ENCODE results near the gene LCN15.
"Not testable (repeated sequence)": the region's sequence is repeated elsewhere in the genome, so short reads cannot be mapped to it uniquely, and the experiment has no call there.

LCN15 gene, protein sequence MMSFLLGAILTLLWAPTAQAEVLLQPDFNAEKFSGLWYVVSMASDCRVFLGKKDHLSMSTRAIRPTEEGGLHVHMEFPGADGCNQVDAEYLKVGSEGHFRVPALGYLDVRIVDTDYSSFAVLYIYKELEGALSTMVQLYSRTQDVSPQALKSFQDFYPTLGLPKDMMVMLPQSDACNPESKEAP

DNA sequence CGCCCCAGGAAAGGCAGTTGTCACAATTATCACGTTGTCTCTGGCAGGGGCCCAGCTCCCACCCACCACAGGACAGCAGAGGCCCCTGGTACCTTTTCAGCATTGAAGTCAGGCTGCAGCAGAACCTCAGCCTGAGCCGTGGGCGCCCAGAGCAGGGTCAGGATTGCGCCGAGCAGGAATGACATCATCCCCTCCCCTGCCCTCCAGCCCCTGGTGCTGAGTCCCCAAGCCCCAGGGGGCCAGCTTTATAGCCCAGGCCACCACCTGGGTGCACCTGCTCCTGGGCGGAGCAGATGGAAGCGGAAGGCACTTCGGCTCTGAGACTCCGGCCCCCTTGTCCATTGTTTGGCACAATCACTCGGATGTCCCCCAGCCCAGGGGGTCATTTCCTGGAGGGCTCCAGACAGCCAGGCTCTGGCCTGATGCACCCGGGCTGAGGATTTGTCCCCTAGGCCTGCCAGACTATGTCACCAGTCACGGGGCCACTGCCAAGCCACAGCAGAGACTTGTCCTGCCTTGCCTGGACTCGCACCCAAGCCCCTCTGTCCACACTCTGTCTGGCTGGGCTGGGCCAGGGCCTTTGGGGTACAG is at the start of gene LCN15:
LCN15 (minus strand) TSS at position 218 of the 591 bp plus-strand sequence; CDS start at position 188, 30 bp downstream.
- no peak for DNase-seq

DNA sequence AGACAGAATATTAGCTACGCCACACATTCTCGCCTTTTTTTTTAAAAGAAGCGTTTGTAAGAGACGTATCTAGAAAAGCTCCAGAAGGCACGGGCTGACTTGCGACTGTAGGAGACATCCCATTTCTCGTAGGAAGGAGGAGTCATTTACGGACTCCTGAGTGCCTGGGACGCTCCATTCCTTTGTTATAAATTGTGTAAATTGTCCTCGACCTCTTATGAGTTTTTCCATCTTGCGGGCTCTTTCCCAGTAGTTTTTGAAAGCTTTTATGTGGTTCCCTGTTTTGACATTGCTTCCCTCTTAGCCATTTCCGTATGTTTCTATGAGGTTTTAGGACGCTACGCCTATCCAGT is 44.5 kb upstream of the LCN15 start:
- DNase-seq: no peak

DNA sequence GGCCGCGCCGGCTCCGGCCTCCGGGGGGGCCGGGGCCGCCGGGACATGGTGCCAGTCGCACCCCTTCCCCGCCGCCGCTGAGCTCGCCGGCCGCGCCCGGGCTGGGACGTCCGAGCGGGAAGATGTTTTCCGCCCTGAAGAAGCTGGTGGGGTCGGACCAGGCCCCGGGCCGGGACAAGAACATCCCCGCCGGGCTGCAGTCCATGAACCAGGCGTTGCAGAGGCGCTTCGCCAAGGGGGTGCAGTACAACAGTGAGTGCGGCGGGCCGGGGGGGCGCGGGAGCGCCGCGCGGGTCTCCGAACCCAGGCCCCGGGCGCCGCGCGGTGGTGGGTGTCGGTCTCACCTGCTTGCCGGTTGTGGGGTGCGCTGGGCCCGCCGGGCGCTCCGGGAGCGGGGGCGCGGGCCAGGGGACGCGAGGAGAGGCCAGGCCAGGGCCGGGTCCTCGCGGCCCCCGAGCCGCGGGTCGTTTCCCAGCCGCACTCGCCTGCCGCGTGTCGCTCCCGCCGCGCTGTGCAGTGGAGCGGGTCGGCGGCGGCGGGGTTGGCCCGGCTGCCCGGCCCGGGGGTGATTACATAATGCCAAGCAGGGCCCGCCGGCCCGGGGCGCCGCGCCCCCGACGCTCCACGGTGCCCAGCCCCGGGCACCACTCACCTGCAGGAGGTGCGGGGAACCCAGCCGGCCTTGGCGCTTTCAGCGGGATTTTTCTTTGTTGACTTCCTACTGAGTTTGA is 43.9 kb upstream of the LCN15 start:
- no peak for DNase-seq

DNA sequence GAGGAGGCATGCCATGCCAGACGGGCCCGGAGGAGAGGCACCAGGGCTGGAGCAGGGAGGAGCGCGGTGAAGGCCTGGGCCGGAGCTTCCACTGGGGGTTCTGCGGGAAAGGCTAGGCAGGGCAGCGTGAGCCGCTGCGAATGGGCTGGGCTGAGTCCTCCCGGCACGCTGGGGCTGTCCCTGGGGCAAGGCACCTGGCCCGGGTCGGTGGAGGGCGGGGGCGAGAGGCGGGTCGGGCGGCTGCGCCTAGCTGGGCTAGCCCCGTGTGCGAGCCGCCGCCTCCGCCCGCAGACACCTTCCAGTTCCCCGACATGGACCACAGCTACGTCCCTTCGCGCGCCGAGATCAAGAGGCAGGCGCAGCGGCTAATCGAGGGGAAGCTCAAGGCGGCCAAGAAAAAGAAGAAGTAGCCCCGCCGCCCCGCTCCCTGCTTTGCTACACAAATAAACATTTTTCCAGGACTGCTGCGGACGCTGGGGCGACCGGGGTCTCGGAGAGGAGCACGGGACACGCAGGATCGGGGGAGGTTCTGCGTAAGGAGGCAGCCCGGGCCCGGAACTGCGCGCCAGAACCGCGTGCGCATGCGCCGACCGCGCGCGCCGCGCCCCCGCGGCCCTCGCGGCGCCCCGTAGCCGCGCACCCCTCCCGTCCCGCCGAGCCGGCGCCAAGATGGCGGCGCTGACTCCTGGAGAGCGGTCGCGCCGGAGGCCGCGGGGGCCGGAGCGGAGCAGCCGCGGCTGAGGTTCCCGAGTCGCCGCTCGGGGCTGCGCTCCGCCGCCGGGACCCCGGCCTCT is 43.2 kb upstream of the LCN15 start, which contains the start of gene RABL6:
RABL6 (plus strand) TSS at position 668 of the 794 bp plus-strand sequence. CDS start 249 bp downstream, outside the sequence.
- DNase-seq: peak; percentile 46

DNA sequence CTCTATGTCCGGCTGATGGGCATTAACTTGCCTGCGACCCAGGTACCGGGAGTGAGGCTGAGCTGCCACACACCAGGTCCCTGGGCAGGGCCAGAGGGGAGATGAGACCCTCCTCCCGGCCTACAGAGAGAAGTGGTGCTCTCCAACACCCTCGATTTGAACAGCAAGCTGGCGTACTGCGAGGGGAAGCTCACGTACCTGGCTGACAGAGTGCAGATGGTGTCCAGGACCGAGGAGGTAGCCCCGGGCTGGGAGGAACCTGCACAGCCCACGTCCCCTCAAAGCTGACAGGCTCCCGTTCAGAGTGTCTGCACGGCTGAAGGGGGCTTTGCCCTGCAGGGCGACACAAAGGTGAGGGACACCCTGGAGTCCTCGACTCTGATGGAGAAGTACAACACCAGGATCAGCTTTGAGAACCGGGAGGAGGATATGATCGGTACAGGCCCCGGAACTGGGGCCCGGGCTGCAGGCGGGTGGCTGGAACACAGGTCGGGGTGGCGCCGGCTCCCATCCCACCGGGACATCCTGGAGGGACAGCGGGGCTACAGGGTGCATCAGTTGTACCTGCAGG is 42.4 kb upstream of the LCN15 start:
- DNase-seq: no peak

DNA sequence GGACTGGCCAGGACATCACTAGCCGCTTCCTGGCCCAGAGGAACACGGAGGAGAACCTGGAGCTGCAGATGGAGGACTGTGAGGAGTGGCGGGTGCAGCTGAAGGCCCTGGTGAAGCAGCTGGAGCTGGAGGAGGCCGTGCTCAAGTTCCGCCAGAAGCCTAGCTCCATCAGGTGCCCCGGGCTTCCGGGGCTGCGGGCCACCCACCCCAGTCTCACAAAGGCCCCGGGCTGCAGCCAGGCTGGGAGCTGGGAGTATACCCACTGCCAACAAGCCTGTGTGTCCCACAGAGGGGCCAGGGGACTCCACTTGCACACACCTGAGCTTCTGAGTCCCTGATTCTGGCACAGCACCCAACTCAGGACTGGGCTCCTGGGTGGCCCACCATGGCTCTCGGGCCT is 41.7 kb upstream of the LCN15 start:
- DNase-seq: no peak

DNA sequence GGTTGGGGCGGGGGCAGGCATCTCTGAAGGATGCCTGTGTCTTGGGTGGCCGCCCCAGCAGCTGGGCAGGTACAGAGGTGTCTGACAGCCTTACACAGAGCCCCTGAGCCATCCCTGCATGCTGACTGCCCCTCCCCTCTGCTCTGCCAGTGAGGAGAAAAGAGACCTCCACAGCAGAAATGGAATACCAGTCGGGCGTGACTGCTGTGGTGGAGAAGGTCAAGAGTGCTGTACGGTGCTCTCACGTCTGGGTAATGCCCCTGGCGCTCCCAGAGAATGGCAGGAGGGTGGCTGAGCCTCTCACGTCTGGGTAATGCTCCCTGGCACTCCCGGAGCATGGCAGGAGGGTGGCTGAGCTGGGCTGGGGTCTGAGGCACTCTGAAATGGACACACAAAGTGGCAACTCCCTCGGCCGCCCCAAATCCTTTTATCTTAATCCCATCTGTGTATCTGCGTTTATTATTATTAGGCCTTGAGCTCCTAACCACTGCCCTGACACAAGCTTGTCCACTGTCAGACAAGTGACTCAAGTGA is 41.0 kb upstream of the LCN15 start:
- DNase-seq: no peak

DNA sequence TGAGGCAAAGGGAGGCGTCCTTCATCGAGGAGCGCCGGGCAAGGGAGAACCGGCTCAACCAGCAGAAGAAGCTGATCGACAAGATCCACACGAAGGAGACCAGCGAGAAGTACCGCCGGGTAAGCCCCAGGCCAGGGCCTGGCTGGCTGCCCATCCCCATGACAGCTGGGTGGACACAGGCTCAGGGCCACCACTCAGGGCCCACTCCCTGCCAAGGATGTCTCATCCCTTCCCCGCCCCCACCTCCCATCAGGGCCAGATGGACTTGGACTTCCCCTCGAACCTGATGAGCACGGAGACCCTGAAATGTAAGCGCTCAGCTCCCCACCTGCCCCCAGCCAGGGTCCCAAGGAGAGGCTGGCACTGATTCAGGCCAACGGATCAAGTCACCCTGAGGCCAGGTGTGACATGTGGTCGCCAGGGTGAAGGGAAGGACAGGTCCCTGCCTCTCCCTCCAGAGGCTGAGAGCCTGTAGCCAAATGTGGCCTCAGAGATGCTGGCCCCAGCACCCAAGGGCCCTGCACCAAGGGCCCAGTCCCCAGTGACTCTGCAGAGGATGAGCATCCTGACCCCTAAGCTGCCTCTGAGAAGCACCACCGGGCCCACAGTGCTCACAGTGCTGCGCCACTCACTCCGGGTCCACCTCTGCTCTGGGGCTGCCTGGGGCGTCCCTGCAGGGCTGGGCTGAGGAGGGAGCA is 40.3 kb upstream of the LCN15 start:
- no peak for DNase-seq

DNA sequence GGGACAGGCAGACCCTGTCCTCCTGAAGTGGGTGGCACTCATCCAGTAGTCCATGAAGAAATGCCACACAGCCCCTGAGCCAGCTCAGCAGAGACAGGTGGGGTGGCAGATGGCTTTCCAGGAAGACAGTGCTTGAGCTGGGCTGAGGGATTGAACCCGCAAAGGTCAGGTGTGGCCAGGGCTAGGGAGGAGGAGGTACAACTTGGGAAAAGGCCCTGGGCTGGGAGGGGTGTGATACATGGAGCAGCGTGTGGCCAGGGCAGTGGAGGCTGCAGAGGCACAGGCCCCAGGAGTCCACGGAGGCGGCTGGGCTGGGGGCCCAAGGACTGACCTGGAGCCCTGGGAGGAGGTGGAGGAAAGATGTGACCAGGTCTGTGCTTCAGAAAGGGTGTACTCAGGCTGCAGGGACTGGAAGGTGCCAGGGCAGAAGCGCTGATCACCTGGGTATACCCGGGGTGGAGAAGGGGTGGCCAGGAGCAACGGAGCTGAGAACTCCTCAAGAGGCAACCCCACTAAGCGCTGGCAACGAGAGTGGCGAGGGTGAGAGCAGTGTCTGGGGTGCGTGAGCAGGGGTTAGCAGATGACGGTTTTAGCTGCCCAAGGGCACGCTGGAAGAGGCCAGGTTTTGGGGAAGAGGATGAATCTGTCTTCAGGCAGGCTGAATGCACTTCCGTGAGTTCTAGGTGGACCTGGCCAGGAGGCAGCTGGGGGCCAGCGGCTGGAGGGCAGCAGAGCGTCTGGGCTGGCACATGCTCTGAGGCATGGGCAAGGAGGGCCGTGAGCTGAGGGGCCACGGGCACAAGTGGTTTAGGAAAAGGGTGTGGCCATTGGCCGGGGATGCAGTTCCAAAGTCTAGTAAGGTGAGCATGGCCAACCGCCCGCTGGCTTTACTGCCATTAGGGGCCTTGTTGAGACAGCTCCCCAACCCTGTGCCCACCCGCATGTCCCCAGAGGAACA is 39.5 kb upstream of the LCN15 start:
- DNase-seq: no peak

DNA sequence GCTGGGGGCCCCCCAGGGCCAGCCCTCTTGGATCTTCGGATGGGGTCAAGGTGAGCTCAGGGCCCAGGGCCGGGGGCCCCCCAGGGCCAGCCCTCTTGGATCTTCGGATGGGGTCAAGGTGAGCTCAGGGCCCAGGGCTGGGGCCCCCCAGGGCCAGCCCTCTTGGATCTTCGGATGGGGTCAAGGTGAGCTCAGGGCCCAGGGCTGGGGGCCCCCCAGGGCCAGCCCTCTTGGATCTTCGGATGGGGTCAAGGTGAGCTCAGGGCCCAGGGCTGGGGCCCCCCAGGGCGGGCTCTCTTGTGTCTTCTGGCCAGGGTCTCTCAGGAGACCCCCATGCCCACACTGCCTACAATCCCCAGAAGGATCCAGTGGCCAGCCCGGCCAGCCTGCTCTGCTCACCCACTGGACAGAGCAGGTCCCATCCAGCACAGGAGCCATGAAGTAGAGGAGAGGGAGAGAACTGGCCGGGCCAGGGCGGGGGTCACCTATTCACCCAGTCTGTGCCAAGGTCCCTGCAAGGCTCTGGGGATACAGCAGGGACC is 38.8 kb upstream of the LCN15 start:
- not testable (repeated sequence) for DNase-seq

DNA sequence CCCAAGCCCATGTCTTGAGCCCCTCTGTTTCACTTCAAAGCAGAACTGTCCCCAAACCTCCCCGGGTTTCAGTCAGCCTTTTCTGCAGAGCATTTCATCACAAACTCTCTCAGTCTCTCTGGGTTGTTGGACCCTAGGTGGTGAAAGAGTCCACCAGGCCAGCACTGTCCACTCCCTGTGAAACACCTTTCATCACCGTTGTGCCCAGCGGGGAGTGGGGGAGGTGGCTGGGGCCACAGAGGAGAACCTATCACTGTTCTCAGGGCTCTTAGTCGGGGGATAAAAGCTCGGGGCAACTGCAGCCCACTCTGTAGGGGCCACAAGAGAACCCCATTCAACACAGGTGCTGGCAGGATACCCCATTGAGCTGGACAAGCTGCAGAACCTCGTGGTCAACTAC is 38.0 kb upstream of the LCN15 start:
- DNase-seq: no peak

DNA sequence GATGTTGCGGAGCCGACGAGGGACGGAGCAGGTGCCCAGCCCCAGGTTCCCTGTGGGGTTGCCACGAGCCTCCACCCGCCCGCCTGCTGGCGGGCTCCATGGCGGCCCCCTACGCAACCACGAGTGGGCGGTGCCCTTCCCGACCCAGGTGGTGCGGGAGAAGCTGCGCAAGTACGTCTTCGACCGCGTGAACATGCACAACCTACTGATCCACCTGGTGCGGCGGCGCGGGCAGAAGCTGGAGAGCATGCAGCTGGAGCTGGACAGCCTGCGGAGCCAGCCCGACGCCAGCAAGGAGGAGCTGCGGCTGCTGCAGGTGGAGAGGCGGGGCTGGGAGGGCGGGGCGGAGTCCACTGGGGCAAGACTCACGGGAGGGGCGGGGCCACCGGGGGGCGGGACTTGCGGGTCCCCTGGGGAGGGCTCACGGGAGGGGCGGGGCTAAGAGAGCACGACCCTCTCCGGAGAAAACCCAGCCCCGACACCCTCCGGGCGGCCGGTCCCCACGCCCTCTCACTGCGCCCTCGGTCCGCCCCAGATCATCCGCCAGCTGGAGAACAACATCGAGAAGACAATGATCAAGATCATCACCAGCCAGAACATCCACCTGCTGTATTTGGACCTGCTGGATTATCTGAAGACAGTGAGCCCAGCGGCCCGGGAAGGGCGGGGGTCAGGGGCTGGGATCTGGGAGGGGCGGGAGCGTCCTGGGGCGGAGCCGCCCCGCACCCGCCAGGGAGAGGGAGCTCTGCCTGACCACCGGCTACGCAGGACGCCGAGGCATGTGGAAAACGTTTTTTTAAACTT is 35.7 kb upstream of the LCN15 start:
- DNase-seq: peak; percentile 62

DNA sequence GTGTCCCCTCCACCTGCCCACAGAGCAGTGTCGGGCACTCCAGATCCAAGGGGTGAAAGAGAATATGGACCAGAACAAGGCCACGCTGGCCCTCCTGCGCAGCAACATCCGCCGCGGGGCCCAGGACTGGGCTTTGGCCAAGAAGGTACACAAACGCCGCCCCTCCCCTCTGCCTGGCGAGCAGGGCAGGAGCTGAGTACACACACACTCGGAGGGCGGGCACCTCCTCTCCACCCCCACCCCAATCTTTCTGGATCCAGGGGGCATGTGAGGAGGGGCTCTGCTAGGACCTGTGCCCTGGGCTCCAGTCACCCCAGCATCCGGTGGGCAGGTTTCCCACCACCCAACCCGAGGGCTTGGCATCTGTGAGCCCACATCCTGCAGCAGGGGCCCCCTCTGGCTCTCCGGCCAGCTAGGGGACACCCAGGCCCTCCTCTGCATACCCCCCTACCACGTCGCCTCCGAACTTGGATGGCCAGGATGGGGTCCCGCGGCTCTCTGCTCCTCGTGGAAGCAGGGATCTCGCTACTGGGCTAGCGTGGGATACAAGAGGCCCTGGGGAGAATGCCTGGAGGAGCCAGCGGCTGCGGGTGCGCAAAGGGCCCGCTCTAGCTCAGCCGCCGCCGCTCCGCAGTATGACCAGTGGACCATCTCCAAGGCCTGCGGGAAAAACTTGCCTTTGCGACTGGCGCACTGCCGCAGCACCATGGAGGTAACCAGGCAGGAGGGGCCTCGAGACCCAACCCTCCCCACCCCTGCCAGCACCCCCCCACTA is 34.9 kb upstream of the LCN15 start:
- peak; percentile 50 for DNase-seq

DNA sequence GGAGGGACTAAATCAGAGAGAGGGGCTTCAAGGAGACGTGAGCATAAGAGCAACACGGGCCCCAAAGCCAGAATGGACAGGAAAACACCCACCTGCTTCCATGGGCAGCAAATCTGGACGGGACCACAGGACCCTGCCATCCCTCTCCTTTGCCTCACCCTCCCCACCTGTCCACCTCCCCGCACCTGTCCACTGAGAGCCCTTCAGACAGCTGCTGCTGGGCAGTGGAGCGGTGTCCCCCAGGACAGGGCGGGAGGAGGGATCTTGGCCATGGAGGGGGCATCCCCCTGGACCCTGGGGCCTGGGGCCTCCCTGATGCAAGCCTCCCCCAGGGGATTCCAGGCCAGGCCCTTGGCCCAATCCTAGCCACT is 34.4 kb upstream of the LCN15 start:
- no peak for DNase-seq

DNA sequence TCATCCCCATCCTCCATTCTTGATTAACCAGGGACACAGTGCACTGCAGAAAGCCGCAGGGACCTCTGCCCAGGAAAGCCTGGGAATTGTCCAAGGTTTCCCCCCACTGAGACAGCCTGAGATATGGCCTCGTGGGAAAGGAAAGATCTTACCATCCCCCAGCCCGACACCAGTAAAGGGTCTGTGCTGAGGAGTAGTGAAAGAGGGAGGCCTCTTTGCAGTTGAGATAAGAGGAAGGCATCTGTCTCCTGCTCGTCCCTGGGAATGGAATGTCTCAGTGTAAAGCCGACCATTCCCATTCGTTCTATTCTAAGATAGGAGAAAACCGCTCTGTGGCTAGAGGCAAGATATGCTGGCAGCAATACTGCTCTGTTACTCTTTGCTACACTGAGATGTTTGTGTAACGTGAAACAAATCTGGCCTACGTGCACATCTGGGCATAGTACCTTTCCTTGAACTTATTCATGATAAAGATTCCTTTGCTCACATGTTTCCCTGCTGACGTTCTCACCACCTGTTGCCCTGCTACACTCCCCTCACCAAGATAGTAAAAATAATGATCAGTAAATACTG is 32.5 kb upstream of the LCN15 start:
- DNase-seq: not testable (repeated sequence)

DNA sequence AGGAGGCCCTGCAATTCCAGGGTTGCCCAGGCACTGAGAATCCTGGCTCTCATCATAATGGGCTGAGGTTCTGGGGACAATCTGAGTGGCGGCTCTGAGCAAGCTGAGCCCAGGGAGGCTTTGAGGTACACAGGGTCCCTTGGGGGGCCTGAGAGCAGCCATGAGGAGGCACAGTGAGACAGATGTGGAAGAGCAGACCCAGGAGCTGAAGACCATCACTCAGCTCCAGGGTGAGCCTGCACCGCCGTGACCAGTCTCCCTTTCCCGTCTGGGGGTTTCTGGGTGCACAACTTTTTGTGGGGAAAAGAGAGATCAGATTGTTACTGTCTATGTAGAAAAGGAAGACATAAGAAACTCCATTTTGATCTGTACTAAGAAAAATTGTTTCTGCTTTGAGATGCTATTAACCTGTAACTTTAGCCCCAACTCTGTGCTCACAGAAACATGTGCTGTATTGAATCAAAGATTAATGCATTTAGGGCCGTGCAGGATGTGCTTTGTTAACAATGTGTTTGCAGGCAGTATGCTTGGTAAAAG is 32.0 kb upstream of the LCN15 start, which contains the start of gene CCDC183:
CCDC183 (plus strand) TSS at position 101 of the 537 bp plus-strand sequence; CDS start at position 161, 60 bp downstream.
- DNase-seq: no peak

DNA sequence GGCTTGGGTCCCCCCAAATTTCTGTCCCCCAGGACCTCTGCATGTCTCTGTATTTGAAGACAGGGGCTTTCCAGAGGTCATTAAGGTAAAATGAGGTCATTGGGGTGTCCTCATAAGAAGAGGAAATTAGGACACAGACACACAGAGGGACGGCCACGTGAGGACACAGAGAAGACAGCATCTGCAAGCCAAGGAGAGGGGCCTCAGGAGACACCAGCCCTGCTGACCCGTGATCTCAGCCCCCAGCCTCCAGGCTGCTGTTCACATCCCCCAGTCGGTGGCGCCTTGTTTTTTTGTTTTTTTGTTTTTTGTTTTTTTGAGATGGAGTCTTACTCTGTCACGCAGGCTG is 30.7 kb upstream of the LCN15 start:
- no peak for DNase-seq

DNA sequence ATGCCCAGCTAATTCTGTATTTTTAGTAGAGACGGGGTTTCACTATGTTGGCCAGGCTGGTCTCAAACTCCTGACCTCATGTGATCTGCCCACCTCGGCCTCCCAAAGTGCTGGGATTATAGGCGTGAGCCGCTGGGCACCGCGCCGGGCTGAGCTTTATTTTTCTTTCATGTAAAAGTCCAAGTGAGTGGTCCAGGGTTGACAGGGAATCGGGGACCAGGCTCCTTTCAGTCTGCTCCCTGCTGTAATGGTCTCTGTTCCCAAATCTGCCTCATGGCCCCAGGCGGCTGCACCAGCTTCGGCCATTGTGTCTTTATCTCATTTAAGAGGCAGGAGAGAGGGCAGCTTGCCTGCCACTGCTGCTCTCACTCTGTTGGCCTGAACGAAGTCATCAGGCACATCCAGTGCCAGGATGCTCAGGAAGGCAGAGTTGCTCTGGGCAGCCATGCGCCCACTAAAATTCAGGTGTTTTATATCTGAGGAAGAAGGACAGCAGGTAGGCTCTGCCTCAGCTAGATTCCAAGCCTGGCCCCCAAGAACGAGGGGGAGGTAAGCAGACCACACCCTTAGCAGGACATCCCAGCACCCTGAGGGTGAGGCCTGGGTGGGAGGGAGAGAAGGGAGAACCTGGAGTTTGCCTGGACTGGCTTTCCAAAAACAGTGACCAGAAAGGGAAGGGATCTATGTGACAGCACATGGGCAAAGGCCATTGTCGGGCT is 30.1 kb upstream of the LCN15 start:
- DNase-seq: no peak

All from NCI-H748 treated with DMSO at 0.1 percent for 48 hours (cell line).